SK-N-SH treated with all-trans-retinoic acid at 6 μM for 48 hours (cell line): ENCODE data around the gene KIF3C.

Experiments
- ARNTL ChIP-seq: fragments of 450-650 bp; formaldehyde crosslinking; IDR thresholded peaks from 2 replicates; pipeline ENCODE4 v1.5.0; 2020; ENCODE audit warnings: low read depth, mild to moderate bottlenecking, moderate library complexity, borderline replicate concordance
- CREB5 ChIP-seq: fragments of 250-450 bp; sonication (Bioruptor Pico); IDR thresholded peaks from 2 replicates; pipeline ENCODE4 v1.5.1; 2020; ENCODE audit warnings: low read depth, mild to moderate bottlenecking, moderate library complexity
- ISL1 ChIP-seq: fragments of 250-450 bp; sonication (Bioruptor Pico); IDR thresholded peaks from 2 replicates; pipeline ENCODE4 v2.1.2; 2022; ENCODE audit warnings: mild to moderate bottlenecking, moderate library complexity
- RARB ChIP-seq: fragments of 250-450 bp; sonication (Bioruptor Pico); IDR thresholded peaks from 2 replicates; pipeline ENCODE4 v1.8.0; 2021; ENCODE audit warnings: mild to moderate bottlenecking, moderate library complexity
- SNAI2 ChIP-seq: fragments of 250-450 bp; sonication (Bioruptor Pico); IDR thresholded peaks from 2 replicates; pipeline ENCODE4 v1.5.0; 2020; ENCODE audit warnings: mild to moderate bottlenecking, moderate library complexity
- TCF4 ChIP-seq: fragments of 250-450 bp; sonication (Bioruptor Pico); IDR thresholded peaks from 2 replicates; pipeline ENCODE4 v1.8.0; 2021; ENCODE audit warnings: mild to moderate bottlenecking, moderate library complexity, borderline replicate concordance
- TOX ChIP-seq: fragments of 250-450 bp; sonication (Bioruptor Pico); IDR thresholded peaks from 2 replicates; pipeline ENCODE4 v1.8.0; 2021; ENCODE audit warnings: mild to moderate bottlenecking, moderate library complexity, borderline replicate concordance
- TSHZ2 ChIP-seq: fragments of 250-450 bp; sonication (Bioruptor Pico); IDR thresholded peaks from 2 replicates; pipeline ENCODE4 v1.5.0; 2020; ENCODE audit warnings: mild to moderate bottlenecking, moderate library complexity
- ZNF70 ChIP-seq: fragments of 450-650 bp; formaldehyde crosslinking; IDR thresholded peaks from 2 replicates; pipeline ENCODE4 v1.5.0; 2020; ENCODE audit warnings: mild to moderate bottlenecking, moderate library complexity

GRCh38 chr2:26017464-26018183 lies 35.3 kb upstream of the KIF3C start:
- TF ChIP-seq ARNTL (CRISPR knock-in tag) (no peak), SNAI2 (no peak), RARB (CRISPR knock-in tag) (no peak), CREB5 (CRISPR knock-in tag) (no peak), TSHZ2 (CRISPR knock-in tag) (no peak), TCF4 (CRISPR knock-in tag) (no peak), TOX (CRISPR knock-in tag) (no peak), ZNF70 (CRISPR knock-in tag) (no peak), ISL1 (CRISPR knock-in tag) (no peak)
